Stimulated activated naive CD4-positive, alpha-beta T cell treated with Interleukin-2 at 50 U/mL for 16 hours (primary cell): ENCODE data around the gene TNFRSF25.

ENCODE experiments used
- DNase-seq: peaks from one replicate; lab custom pipeline; 2025; lab: John Stamatoyannopoulos, UW

The TNFRSF25 gene

GRCh38 chr1:6488602-6489382 is 22.8 kb upstream of the TNFRSF25 start:
- no peak for DNase-seq

GRCh38 chr1:6487804-6488484 is 22.0 kb upstream of the TNFRSF25 start:
- no peak for DNase-seq

GRCh38 chr1:6486433-6487011 is 20.5 kb upstream of the TNFRSF25 start:
- DNase-seq, result peak; percentile 83

GRCh38 chr1:6485168-6486101 is 19.5 kb upstream of the TNFRSF25 start:
- DNase-seq, result no peak

- no peak for DNase-seq
Measured at GRCh38 chr1:6484826-6485167, 18.8 kb upstream of the TNFRSF25 start.

- DNase-seq, result no peak
Measured at GRCh38 chr1:6483761-6484117, 17.8 kb upstream of the TNFRSF25 start.

- DNase-seq, result no peak
Measured at GRCh38 chr1:6483017-6483760, 17.2 kb upstream of the TNFRSF25 start.

- no peak for DNase-seq
Measured at GRCh38 chr1:6481820-6482219, 15.8 kb upstream of the TNFRSF25 start.

GRCh38 chr1:6477039-6477820 is 11.3 kb upstream of the TNFRSF25 start:
- DNase-seq, result no peak

- DNase-seq, result no peak
Measured at GRCh38 chr1:6476483-6476882, 10.5 kb upstream of the TNFRSF25 start.

GRCh38 chr1:6475381-6476133 is 9.6 kb upstream of the TNFRSF25 start:
- peak; percentile 70 for DNase-seq

- no peak for DNase-seq
Measured at GRCh38 chr1:6474815-6475282, 8.9 kb upstream of the TNFRSF25 start.

- DNase-seq, result no peak
Measured at GRCh38 chr1:6473974-6474814, 8.2 kb upstream of the TNFRSF25 start.

GRCh38 chr1:6473156-6473555 is 7.2 kb upstream of the TNFRSF25 start:
- no peak for DNase-seq

- DNase-seq, result no peak
Measured at GRCh38 chr1:6472391-6472790, 6.4 kb upstream of the TNFRSF25 start.

- DNase-seq, result no peak
Measured at GRCh38 chr1:6471970-6472368, 6.0 kb upstream of the TNFRSF25 start.

GRCh38 chr1:6471086-6471969 is 5.4 kb upstream of the TNFRSF25 start:
- DNase-seq, result no peak
